ENCODE data around the gene NUTM1. TPM values are rescaled to one million over a fixed set of nuclear protein-coding genes. Genes with fewer than 3 reads are reported as not detected.

The NUTM1 gene
- total RNA-seq, 1 experiment from 2014 or later = 0.46 TPM

DNA sequence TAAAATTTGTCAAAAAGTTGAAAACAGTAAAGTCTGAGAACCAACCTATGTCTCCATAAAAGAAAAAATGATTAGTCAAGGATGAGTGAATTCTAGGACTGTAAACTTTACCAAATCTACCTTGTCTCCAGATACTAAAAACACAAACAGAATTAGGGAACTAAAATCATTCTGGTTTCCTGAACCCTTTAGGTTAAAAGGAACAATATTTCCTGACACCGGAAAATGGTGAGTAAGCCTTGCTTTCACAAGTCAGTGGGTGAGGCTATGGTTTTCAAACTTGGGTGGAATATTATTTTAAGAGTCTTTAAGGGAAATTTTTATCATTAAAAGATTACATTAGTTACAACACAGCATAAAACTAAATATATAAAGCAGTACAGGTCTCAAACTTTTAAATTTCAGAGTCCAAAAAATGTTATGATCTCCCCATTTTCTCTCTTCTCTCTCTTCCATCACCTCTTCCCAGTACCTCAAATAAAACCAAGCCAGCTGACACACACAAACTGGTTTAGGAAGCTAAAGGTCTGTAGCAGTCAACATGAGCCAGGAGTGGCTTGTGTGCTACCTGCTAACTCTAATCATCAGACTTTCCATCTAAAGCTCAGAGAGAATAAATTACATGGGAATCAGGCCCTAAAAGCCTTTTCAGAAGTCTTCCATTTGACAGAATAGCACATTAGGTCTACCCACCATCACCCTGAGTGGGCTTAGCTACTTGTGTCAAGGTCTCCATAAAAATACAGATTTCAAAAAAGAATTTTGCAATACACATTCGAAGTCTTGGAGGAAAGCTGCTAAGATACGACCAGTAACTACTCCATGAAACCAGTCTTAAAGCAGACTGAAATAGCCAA lies 7.7 kb upstream of the NUTM1 start:
- POLR2A ChIA-PET = interaction anchor here (0.6 kb wide), 1 partner anchor 35 kb away, joined by 6 read pairs; no protein-coding TSS in a partner anchor
- TF ChIP-seq ELF4 (CRISPR knock-in tag; IDR thresholded peaks at IDR 0.05; ENCODE audit: low read depth) = no peak
- no peak for TF ChIP-seq CREM (CRISPR knock-in tag; IDR thresholded peaks at IDR 0.05)
- no peak for TF ChIP-seq SMAD4 (CRISPR knock-in tag; IDR thresholded peaks at IDR 0.05)
- TF ChIP-seq, protein P1, sequence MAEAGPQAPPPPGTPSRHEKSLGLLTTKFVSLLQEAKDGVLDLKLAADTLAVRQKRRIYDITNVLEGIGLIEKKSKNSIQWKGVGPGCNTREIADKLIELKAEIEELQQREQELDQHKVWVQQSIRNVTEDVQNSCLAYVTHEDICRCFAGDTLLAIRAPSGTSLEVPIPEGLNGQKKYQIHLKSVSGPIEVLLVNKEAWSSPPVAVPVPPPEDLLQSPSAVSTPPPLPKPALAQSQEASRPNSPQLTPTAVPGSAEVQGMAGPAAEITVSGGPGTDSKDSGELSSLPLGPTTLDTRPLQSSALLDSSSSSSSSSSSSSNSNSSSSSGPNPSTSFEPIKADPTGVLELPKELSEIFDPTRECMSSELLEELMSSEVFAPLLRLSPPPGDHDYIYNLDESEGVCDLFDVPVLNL (CRISPR knock-in tag; IDR thresholded peaks at IDR 0.05; ENCODE audit: borderline replicate concordance, low read depth) = no peak
- TF ChIP-seq, protein P2, sequence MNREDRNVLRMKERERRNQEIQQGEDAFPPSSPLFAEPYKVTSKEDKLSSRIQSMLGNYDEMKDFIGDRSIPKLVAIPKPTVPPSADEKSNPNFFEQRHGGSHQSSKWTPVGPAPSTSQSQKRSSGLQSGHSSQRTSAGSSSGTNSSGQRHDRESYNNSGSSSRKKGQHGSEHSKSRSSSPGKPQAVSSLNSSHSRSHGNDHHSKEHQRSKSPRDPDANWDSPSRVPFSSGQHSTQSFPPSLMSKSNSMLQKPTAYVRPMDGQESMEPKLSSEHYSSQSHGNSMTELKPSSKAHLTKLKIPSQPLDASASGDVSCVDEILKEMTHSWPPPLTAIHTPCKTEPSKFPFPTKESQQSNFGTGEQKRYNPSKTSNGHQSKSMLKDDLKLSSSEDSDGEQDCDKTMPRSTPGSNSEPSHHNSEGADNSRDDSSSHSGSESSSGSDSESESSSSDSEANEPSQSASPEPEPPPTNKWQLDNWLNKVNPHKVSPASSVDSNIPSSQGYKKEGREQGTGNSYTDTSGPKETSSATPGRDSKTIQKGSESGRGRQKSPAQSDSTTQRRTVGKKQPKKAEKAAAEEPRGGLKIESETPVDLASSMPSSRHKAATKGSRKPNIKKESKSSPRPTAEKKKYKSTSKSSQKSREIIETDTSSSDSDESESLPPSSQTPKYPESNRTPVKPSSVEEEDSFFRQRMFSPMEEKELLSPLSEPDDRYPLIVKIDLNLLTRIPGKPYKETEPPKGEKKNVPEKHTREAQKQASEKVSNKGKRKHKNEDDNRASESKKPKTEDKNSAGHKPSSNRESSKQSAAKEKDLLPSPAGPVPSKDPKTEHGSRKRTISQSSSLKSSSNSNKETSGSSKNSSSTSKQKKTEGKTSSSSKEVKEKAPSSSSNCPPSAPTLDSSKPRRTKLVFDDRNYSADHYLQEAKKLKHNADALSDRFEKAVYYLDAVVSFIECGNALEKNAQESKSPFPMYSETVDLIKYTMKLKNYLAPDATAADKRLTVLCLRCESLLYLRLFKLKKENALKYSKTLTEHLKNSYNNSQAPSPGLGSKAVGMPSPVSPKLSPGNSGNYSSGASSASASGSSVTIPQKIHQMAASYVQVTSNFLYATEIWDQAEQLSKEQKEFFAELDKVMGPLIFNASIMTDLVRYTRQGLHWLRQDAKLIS (CRISPR knock-in tag; IDR thresholded peaks at IDR 0.05; ENCODE audit: borderline replicate concordance) = no peak
- no peak for TF ChIP-seq MXD4 (CRISPR knock-in tag; IDR thresholded peaks at IDR 0.05; ENCODE audit: borderline replicate concordance)
- no peak for TF ChIP-seq SOX15 (CRISPR knock-in tag; IDR thresholded peaks at IDR 0.05)
- no peak for TF ChIP-seq GABPB1 (CRISPR knock-in tag; IDR thresholded peaks at IDR 0.05)
- peaks cover 6% of the 10 kb centered on the region for H3K27me3 Mint-ChIP-seq (ENCODE audit: low read depth)
- H3K4me3 Mint-ChIP-seq = no peak overlapping the region
- CTCF ChIA-PET = interaction anchor here (1.2 to 1.7 kb wide), 2 partner anchors 23 to 33 kb away, joined by 3 to 4 read pairs; no protein-coding TSS in a partner anchor
- ATAC-seq = no peak
- H3K9me3 Mint-ChIP-seq = no peaks in the 10 kb centered on the region
- peaks cover 15% of the 10 kb centered on the region for H3K4me1 Mint-ChIP-seq
- DNase-seq (ENCODE audit: low spot score) = no peak
- peaks cover 9% of the 10 kb centered on the region for H3K36me3 Mint-ChIP-seq
- no peak overlapping the region for H3K27ac Mint-ChIP-seq

DNA sequence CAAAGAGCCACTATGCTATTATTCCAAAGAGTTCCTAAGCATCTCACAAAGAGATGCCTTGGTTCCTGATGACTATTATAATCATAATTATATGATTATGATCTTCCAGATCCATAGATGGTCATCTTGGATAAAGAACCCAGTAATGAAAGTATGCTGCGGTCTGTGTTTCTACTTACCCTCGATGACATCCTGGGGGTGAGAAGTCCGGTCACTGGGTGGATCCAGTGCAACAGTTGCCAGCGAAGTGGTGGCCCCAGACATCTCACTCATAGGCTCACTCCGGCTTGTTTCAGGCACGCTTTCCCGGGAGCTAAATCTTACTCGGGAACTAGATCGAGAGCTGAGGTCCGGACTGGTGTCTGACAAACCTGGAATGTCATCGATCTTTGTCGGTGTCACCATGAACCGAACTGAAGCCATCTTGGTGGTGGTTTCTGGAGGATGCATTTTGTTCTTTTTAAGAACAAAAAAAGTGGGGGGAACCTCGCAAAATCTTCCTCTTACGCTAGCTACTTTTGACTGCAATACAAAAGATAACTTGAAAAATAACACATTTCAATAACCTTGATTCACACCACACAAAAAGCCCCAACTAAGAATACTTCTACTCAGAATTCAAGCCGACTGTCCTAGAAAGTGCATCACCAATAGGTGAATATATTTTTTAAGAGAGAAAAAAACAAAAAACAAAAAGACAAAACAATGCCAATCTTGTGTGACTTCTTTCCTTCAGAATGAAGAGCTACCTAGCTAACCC lies 6.7 kb upstream of the NUTM1 start:
- no peak for DNase-seq (ENCODE audit: low spot score)
- H3K4me3 Mint-ChIP-seq = peak overlapping the region; percentile 97
- peaks cover 18% of the 10 kb centered on the region for H3K4me1 Mint-ChIP-seq
- peaks cover 19% of the 10 kb centered on the region for H3K36me3 Mint-ChIP-seq
- ChIA-PET POLR2A (interaction anchor here (0.6 to 2.5 kb wide), 3 partner anchors 31 to 127 kb away, joined by 4 to 9 read pairs (median 6); partner anchors contain the start of genes KATNBL1 and LPCAT4), CTCF (interaction anchor here (0.6 to 3.1 kb wide), 6 partner anchors 18 to 226 kb away, joined by 3 to 16 read pairs (median 5); partner anchors contain the start of gene LPCAT4)
- H3K27me3 Mint-ChIP-seq (ENCODE audit: low read depth) = peaks cover 6% of the 10 kb centered on the region
- no peak for ATAC-seq
- 0 out of 2 replicates have a peak overlapping the region, but pooled peaks have one; percentile 95 for H3K27ac Mint-ChIP-seq
- H3K9me3 Mint-ChIP-seq = no peaks in the 10 kb centered on the region
- TF ChIP-seq, protein P3, sequence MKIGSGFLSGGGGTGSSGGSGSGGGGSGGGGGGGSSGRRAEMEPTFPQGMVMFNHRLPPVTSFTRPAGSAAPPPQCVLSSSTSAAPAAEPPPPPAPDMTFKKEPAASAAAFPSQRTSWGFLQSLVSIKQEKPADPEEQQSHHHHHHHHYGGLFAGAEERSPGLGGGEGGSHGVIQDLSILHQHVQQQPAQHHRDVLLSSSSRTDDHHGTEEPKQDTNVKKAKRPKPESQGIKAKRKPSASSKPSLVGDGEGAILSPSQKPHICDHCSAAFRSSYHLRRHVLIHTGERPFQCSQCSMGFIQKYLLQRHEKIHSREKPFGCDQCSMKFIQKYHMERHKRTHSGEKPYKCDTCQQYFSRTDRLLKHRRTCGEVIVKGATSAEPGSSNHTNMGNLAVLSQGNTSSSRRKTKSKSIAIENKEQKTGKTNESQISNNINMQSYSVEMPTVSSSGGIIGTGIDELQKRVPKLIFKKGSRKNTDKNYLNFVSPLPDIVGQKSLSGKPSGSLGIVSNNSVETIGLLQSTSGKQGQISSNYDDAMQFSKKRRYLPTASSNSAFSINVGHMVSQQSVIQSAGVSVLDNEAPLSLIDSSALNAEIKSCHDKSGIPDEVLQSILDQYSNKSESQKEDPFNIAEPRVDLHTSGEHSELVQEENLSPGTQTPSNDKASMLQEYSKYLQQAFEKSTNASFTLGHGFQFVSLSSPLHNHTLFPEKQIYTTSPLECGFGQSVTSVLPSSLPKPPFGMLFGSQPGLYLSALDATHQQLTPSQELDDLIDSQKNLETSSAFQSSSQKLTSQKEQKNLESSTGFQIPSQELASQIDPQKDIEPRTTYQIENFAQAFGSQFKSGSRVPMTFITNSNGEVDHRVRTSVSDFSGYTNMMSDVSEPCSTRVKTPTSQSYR (CRISPR knock-in tag; IDR thresholded peaks at IDR 0.05) = no peak
- TF ChIP-seq OVOL2 (CRISPR knock-in tag; IDR thresholded peaks at IDR 0.05; ENCODE audit: borderline replicate concordance) (no peak), NFE2L1 (CRISPR knock-in tag; IDR thresholded peaks at IDR 0.05) (no peak), JAZF1 (CRISPR knock-in tag; IDR thresholded peaks at IDR 0.05) (no peak)
- TF ChIP-seq, protein P4, sequence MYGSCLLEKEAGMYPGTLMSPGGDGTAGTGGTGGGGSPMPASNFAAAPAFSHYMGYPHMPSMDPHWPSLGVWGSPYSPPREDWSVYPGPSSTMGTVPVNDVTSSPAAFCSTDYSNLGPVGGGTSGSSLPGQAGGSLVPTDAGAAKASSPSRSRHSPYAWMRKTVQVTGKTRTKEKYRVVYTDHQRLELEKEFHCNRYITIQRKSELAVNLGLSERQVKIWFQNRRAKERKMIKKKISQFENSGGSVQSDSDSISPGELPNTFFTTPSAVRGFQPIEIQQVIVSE (CRISPR knock-in tag; IDR thresholded peaks at IDR 0.05; ENCODE audit: borderline replicate concordance) = no peak
- TF ChIP-seq, protein P5, sequence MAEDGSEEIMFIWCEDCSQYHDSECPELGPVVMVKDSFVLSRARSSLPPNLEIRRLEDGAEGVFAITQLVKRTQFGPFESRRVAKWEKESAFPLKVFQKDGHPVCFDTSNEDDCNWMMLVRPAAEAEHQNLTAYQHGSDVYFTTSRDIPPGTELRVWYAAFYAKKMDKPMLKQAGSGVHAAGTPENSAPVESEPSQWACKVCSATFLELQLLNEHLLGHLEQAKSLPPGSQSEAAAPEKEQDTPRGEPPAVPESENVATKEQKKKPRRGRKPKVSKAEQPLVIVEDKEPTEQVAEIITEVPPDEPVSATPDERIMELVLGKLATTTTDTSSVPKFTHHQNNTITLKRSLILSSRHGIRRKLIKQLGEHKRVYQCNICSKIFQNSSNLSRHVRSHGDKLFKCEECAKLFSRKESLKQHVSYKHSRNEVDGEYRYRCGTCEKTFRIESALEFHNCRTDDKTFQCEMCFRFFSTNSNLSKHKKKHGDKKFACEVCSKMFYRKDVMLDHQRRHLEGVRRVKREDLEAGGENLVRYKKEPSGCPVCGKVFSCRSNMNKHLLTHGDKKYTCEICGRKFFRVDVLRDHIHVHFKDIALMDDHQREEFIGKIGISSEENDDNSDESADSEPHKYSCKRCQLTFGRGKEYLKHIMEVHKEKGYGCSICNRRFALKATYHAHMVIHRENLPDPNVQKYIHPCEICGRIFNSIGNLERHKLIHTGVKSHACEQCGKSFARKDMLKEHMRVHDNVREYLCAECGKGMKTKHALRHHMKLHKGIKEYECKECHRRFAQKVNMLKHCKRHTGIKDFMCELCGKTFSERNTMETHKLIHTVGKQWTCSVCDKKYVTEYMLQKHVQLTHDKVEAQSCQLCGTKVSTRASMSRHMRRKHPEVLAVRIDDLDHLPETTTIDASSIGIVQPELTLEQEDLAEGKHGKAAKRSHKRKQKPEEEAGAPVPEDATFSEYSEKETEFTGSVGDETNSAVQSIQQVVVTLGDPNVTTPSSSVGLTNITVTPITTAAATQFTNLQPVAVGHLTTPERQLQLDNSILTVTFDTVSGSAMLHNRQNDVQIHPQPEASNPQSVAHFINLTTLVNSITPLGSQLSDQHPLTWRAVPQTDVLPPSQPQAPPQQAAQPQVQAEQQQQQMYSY (CRISPR knock-in tag; IDR thresholded peaks at IDR 0.05) = no peak
- TF ChIP-seq, protein P6, sequence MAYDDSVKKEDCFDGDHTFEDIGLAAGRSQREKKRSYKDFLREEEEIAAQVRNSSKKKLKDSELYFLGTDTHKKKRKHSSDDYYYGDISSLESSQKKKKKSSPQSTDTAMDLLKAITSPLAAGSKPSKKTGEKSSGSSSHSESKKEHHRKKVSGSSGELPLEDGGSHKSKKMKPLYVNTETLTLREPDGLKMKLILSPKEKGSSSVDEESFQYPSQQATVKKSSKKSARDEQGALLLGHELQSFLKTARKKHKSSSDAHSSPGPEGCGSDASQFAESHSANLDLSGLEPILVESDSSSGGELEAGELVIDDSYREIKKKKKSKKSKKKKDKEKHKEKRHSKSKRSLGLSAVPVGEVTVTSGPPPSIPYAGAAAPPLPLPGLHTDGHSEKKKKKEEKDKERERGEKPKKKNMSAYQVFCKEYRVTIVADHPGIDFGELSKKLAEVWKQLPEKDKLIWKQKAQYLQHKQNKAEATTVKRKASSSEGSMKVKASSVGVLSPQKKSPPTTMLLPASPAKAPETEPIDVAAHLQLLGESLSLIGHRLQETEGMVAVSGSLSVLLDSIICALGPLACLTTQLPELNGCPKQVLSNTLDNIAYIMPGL (CRISPR knock-in tag; IDR thresholded peaks at IDR 0.05) = no peak
- TF ChIP-seq, protein P7, sequence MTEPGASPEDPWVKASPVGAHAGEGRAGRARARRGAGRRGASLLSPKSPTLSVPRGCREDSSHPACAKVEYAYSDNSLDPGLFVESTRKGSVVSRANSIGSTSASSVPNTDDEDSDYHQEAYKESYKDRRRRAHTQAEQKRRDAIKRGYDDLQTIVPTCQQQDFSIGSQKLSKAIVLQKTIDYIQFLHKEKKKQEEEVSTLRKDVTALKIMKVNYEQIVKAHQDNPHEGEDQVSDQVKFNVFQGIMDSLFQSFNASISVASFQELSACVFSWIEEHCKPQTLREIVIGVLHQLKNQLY (CRISPR knock-in tag; IDR thresholded peaks at IDR 0.05) = no peak
